ENCODE measurements around the gene RPN2. TPM values are rescaled to one million over a fixed set of nuclear protein-coding genes. Genes with fewer than 3 reads are reported as not detected.

The RPN2 gene
- polyA plus RNA-seq, 1 experiment = 488 TPM

DNA sequence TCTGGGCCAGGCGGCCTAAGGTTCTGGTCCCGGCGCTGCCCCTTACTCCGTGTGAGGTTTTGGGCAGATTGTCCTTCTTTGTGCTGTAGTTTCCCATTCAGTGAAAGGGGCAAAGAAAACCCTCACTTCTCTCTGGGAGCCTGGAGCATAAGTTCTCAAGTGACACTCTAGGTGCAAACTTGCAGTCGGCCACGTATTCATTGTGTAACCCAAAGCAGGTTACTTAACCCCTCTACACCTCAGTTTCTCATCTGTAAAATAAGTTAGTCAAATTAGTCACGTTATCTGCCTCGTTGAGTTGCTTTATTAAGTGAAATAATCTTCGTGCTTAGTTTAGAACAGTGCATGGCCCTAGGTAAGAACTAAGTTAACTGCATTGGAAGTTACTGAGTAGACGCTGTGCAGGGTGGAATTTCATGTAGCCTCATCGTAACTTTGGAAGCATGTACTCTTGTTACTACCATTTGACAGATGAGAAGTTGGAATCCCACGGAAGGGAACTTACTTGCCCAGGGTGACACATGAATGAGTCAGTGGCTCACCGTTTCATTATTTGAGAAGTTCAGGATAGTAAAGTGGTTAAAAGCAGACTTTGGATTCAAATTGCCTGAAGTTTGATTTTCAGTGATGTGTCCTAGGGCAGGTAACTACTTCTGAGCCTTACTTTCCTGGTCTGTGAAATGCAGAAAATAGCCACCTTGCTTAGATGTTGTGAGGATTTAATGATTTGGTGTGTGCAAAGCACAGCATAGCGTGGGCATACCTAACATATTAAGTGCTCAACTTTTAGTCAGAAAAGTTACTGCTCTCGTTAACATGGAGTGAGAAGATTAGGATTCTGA lies 774 bp downstream of the RPN2 start:
- DNase-seq (ENCODE audit: low read depth, low spot score) = no peak
- CTCF ChIA-PET = interaction anchor here (1.1 to 5.8 kb wide), 3 partner anchors 12 to 171 kb away, joined by 3 to 34 read pairs (median 17); no protein-coding TSS in a partner anchor
- TF ChIP-seq CTCF (IDR thresholded peaks at IDR 0.05; ENCODE audit: low read depth, low read length) = no peak
- POLR2A ChIA-PET = interaction anchor here (1.6 to 1.7 kb wide), 2 partner anchors 10 to 13 kb away, joined by 11 to 13 read pairs; no protein-coding TSS in a partner anchor
- Histone ChIP-seq H3K27ac (ENCODE audit: low read depth, low read length) (peak overlapping the region; percentile 98), H3K27me3 (ENCODE audit: control insufficient read depth, insufficient read depth, low read length) (no peaks in the 10 kb centered on the region), H3K4me3 (ENCODE audit: low read depth, low read length) (peak overlapping the region; percentile 88), H3K9me3 (ENCODE audit: control insufficient read depth, insufficient read depth, low read length) (no peaks in the 10 kb centered on the region; the same call in 1 of the 2 replicates)

GRCh38 chr20:37185686-37186085 lies 6.6 kb downstream of the RPN2 start:
- CTCF ChIA-PET = no interaction called here
- no peak for DNase-seq (ENCODE audit: low read depth, low spot score)
- H3K9me3 ChIP-seq (ENCODE audit: control insufficient read depth, insufficient read depth, low read length) = no peaks in the 10 kb centered on the region
- POLR2A ChIA-PET = no interaction called here
- H3K27ac ChIP-seq (ENCODE audit: low read depth, low read length) = no peak overlapping the region
- H3K27me3 ChIP-seq (ENCODE audit: control insufficient read depth, insufficient read depth, low read length) = no peaks in the 10 kb centered on the region
- H3K4me3 ChIP-seq (ENCODE audit: low read depth, low read length) = no peak overlapping the region
- no peak for TF ChIP-seq CTCF (IDR thresholded peaks at IDR 0.05; ENCODE audit: low read depth, low read length)

DNA sequence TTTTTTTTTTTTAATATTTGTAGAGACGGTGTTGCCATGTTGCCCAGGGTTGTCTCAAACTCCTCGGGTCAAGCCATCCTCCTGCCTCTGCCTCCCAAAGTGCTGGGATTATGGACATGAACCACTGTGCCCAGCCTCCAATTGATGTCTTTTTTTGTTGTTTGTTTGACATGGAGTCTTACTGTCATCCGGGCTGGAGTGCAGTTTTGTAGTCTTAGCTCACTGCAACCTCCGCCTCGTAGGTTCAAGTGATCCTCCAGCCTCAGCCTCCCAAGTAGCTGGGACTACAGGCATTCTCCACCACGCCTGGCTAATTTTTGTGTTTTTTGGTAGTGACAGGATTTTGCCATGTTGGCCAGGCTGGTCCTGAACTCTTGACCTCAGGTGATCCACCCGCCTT lies 9.7 kb downstream of the RPN2 start:
- no peak overlapping the region for H3K27ac ChIP-seq (ENCODE audit: low read depth, low read length)
- H3K27me3 ChIP-seq (ENCODE audit: control insufficient read depth, insufficient read depth, low read length) = no peaks in the 10 kb centered on the region
- TF ChIP-seq CTCF (IDR thresholded peaks at IDR 0.05; ENCODE audit: low read depth, low read length) = no peak
- no peaks in the 10 kb centered on the region for H3K9me3 ChIP-seq (ENCODE audit: control insufficient read depth, insufficient read depth, low read length)
- CTCF ChIA-PET = interaction anchor here (1.2 to 1.3 kb wide), 2 partner anchors 10 to 14 kb away, joined by 3 to 4 read pairs; no protein-coding TSS in a partner anchor
- no peak overlapping the region for H3K4me3 ChIP-seq (ENCODE audit: low read depth, low read length)
- POLR2A ChIA-PET = interaction anchor here (0.6 to 2.5 kb wide), 2 partner anchors 10 kb away, joined by 3 to 13 read pairs; partner anchors contain the start of genes MROH8 and RPN2
- no peak for DNase-seq (ENCODE audit: low read depth, low spot score)

GRCh38 chr20:37189416-37190016 lies 10.4 kb downstream of the RPN2 start:
- no peak for TF ChIP-seq CTCF (IDR thresholded peaks at IDR 0.05; ENCODE audit: low read depth, low read length)
- ChIA-PET POLR2A (interaction anchor here (2.5 kb wide), 1 partner anchor 10 kb away, joined by 13 read pairs; the partner anchor contains the start of genes MROH8 and RPN2), CTCF (interaction anchor here (0.8 to 4.3 kb wide), 7 partner anchors 7 to 345 kb away, joined by 3 to 53 read pairs (median 6); partner anchors contain the start of genes MROH8 and RPN2)
- no peak for DNase-seq (ENCODE audit: low read depth, low spot score)
- Histone ChIP-seq H3K9me3 (ENCODE audit: control insufficient read depth, insufficient read depth, low read length) (no peaks in the 10 kb centered on the region), H3K27me3 (ENCODE audit: control insufficient read depth, insufficient read depth, low read length) (no peaks in the 10 kb centered on the region), H3K4me3 (ENCODE audit: low read depth, low read length) (no peak overlapping the region), H3K27ac (ENCODE audit: low read depth, low read length) (no peak overlapping the region)

All from AG04450 (cell line).